Left lung (tissue), 10 donors: ENCODE data around the gene BIRC3. TPM values are rescaled to one million over a fixed set of nuclear protein-coding genes. Genes with fewer than 3 reads are reported as not detected.
A peak's percentile ranks its signal among the peaks of the same experiment; 100 is the strongest.

Source experiments
- ATAC-seq: fragments of 200-7000 bp; cut with Tn5 transposase; one replicate; pipeline ENCODE4 v1.9.1; 2020; ENCODE audit warnings: moderate library complexity
- DNase-seq, 4 donors: peaks; one replicate each; pipeline ENCODE4 v3.0.0-alpha.2; 2013 to 2020
- H3K27ac ChIP-seq, 2 donors: fragments of 200-600 bp; sonication (generic) in 1 of 2; one replicate each; pipeline versions ENCODE4 v1.5.0 to v1.8.0; 2020 to 2021
- H3K27me3 ChIP-seq, 2 donors: fragments of 200-600 bp; sonication (generic) in 1 of 2; one replicate each; pipeline versions ENCODE4 v1.5.0 to v1.8.0; 2020 to 2021
- H3K36me3 ChIP-seq, 2 donors: fragments of 200-600 bp; sonication (generic) in 1 of 2; one replicate each; pipeline versions ENCODE4 v1.5.0 to v1.8.0; 2020 to 2021
- H3K4me1 ChIP-seq, 2 donors: fragments of 200-600 bp; one replicate each; pipeline ENCODE4 v1.8.0; 2021
- H3K4me3 ChIP-seq, 2 donors: fragments of 200-600 bp; sonication (generic) in 1 of 2; one replicate each; pipeline versions ENCODE4 v1.5.0 to v1.8.0; 2020 to 2021; ENCODE audit warnings: mild to moderate bottlenecking in 1 of 2
- H3K9me3 ChIP-seq, 2 donors: fragments of 200-600 bp; sonication (generic) in 1 of 2; one replicate each; pipeline versions ENCODE4 v1.5.0 to v1.8.0; 2020 to 2021
- intact Hi-C, 2 donors: fragments of 100-400 bp; cut with DNase I; formaldehyde crosslinking; loops; one replicate each; pipeline versions ENCODE4 v1.11.2 to v1.14.2; 2022
- polyA plus RNA-seq, 6 donors: library from polyadenylated mRNA; unstranded; fragments of 120-200 nt; gene quantifications; one replicate each; pipeline ENCODE4 v1.2.1, GENCODE V29; 2013; ENCODE audit not compliant: insufficient read length in 6 of 6
- total RNA-seq, 2 donors: library from RNA; stranded (reverse); fragmentation: NEBNext Ultra II Directional; extraction: Animal tissue kit (Norgen Biotek cat#: 25700); gene quantifications; one replicate each; pipeline ENCODE4 v1.2.1, GENCODE V29; 2021
- TF ChIP-seq, protein P1 (sequence below), 2 donors: fragments of 200-600 bp; sonication (generic) in 1 of 2; IDR thresholded peaks; one replicate each; pipeline versions ENCODE4 v1.5.0 to v1.8.0; 2021; ENCODE audit warnings: antibody characterized with exemption in 2 of 2
- donor health status: DM: no; HTN: yes; CAD: no.
- donor health status: DM: no; HTN: no; CAD: no.

The BIRC3 gene
- total and polyA plus RNA-seq, 8 donors = 3.2 to 28.1 (median 4.5) TPM

DNA sequence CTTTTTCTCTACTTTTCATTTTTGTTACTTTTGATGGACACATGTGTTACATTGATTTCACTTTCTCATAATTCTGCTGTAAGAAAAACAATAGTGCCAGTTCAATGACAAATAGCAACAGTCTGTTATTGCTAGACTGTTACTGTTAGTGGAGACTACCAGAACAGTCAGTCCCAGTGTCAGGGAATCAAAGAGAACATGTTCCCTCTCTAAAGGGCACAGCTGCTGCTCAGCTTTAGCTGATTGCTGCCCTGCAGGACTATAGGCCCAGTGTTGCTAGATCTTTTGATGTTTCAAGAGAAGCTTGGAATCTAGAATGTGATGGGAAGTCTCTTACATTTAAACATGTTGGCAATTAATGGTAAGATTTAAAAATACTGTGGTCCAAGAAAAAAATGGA, 3.4 kb downstream of the BIRC3 start:
- ATAC-seq (no peak), DNase-seq (no peak)
- Histone ChIP-seq H3K27me3 (no peaks in the 10 kb centered on the region), H3K4me1 (peaks cover 6 to 77% of the 10 kb centered on the region in 2 donors), H3K9me3 (no peaks in the 10 kb centered on the region), H3K36me3 (peaks cover 0 to 9% of the 10 kb centered on the region in 2 donors), H3K27ac (peak overlapping the region; percentile 8 to 51), H3K4me3 (peak overlapping the region in 1 of 2 donors; percentile 60)
- intact Hi-C loops = no loop called here
- TF ChIP-seq, protein P1, sequence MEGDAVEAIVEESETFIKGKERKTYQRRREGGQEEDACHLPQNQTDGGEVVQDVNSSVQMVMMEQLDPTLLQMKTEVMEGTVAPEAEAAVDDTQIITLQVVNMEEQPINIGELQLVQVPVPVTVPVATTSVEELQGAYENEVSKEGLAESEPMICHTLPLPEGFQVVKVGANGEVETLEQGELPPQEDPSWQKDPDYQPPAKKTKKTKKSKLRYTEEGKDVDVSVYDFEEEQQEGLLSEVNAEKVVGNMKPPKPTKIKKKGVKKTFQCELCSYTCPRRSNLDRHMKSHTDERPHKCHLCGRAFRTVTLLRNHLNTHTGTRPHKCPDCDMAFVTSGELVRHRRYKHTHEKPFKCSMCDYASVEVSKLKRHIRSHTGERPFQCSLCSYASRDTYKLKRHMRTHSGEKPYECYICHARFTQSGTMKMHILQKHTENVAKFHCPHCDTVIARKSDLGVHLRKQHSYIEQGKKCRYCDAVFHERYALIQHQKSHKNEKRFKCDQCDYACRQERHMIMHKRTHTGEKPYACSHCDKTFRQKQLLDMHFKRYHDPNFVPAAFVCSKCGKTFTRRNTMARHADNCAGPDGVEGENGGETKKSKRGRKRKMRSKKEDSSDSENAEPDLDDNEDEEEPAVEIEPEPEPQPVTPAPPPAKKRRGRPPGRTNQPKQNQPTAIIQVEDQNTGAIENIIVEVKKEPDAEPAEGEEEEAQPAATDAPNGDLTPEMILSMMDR (IDR thresholded peaks at IDR 0.05) = no peak

DNA sequence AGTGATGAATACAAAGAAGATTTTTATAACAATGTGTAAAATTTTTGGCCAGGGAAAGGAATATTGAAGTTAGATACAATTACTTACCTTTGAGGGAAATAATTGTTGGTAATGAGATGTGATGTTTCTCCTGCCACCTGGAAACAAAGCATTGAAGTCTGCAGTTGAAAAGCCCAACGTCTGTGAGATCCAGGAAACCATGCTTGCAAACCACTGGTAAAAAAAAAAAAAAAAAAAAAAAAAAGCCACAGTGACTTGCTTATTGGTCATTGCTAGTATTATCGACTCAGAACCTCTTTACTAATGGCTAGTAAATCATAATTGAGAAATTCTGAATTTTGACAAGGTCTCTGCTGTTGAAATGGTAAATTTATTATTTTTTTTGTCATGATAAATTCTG, 5.3 kb downstream of the BIRC3 start:
- Histone ChIP-seq H3K9me3 (no peaks in the 10 kb centered on the region), H3K4me3 (no peak overlapping the region), H3K27ac (no peak overlapping the region), H3K4me1 (peaks cover 0 to 63% of the 10 kb centered on the region in 2 donors), H3K27me3 (no peaks in the 10 kb centered on the region), H3K36me3 (peaks cover 0 to 28% of the 10 kb centered on the region in 2 donors)
- TF ChIP-seq, protein P1 (IDR thresholded peaks at IDR 0.05) = no peak
- DNase-seq = no peak
- intact Hi-C loops = no loop called here
- no peak for ATAC-seq

DNA sequence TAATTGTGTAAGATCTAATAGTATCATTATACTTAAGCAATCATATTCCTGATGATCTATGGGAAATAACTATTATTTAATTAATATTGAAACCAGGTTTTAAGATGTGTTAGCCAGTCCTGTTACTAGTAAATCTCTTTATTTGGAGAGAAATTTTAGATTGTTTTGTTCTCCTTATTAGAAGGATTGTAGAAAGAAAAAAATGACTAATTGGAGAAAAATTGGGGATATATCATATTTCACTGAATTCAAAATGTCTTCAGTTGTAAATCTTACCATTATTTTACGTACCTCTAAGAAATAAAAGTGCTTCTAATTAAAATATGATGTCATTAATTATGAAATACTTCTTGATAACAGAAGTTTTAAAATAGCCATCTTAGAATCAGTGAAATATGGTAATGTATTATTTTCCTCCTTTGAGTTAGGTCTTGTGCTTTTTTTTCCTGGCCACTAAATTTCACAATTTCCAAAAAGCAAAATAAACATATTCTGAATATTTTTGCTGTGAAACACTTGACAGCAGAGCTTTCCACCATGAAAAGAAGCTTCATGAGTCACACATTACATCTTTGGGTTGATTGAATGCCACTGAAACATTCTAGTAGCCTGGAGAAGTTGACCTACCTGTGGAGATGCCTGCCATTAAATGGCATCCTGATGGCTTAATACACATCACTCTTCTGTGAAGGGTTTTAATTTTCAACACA, 6.4 kb downstream of the BIRC3 start:
- ATAC-seq = no peak
- Histone ChIP-seq H3K4me3 (no peak overlapping the region), H3K9me3 (no peaks in the 10 kb centered on the region), H3K36me3 (peaks cover 0 to 40% of the 10 kb centered on the region in 2 donors), H3K4me1 (peaks cover 0 to 51% of the 10 kb centered on the region in 2 donors), H3K27ac (no peak overlapping the region), H3K27me3 (no peaks in the 10 kb centered on the region)
- TF ChIP-seq, protein P1 (IDR thresholded peaks at IDR 0.05) = no peak
- intact Hi-C loops = no loop called here
- DNase-seq = no peak

DNA sequence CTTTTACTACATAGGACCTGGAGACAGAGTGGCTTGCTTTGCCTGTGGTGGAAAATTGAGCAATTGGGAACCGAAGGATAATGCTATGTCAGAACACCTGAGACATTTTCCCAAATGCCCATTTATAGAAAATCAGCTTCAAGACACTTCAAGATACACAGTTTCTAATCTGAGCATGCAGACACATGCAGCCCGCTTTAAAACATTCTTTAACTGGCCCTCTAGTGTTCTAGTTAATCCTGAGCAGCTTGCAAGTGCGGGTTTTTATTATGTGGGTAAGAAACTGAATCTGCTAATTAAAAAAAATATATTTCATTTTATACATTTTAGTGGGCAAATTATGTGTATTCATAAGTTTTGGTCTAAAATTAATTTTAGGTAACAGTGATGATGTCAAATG, 7.8 kb downstream of the BIRC3 start:
- Histone ChIP-seq H3K4me3 (no peak overlapping the region), H3K9me3 (no peaks in the 10 kb centered on the region), H3K27ac (no peak overlapping the region), H3K36me3 (peaks cover 0 to 54% of the 10 kb centered on the region in 2 donors), H3K4me1 (peaks cover 0 to 37% of the 10 kb centered on the region in 2 donors), H3K27me3 (no peaks in the 10 kb centered on the region)
- TF ChIP-seq, protein P1 (IDR thresholded peaks at IDR 0.05) = no peak
- ATAC-seq (no peak), DNase-seq (no peak)
- intact Hi-C loops = no loop called here

DNA sequence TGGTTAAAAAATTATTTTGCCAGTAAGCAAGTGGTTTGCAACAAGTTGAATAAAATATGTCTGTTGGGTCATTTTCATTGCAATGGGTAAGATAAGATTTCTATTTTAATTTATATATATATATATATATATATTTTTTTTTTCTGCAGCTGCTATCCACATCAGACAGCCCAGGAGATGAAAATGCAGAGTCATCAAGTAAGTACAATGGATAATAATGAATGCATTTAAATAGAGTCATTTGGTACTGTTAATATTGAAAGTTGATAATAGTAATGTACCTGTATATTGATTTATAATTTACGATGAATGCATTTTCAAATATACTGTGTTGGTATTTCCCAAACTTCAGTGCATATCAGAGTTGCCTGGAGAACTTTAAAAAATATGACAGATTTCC, 11.5 kb downstream of the BIRC3 start:
- TF ChIP-seq, protein P1 (IDR thresholded peaks at IDR 0.05) = no peak
- H3K27me3 ChIP-seq = no peaks in the 10 kb centered on the region
- H3K4me3 ChIP-seq = no peak overlapping the region
- ATAC-seq = no peak
- intact Hi-C loops = no loop called here
- peaks cover 0 to 89% of the 10 kb centered on the region in 2 donors for H3K36me3 ChIP-seq
- no peak for DNase-seq
- H3K4me1 ChIP-seq = peaks cover 0 to 4% of the 10 kb centered on the region in 2 donors
- no peaks in the 10 kb centered on the region for H3K9me3 ChIP-seq
- no peak overlapping the region for H3K27ac ChIP-seq
